Heart left ventricle (tissue), 16 donors: Measurements from ENCODE around the gene AIP. TPM values are rescaled to one million over a fixed set of nuclear protein-coding genes. Genes with fewer than 3 reads are reported as not detected.
"Not testable (repeated sequence)": the region's sequence is repeated elsewhere in the genome, so short reads cannot be mapped to it uniquely, and the experiment has no call there.

Experiments used
- ATAC-seq, 4 donors: fragments of 200-7000 bp; cut with Tn5 transposase; one replicate each; pipeline ENCODE4 v1.9.1; 2020 to 2022; ENCODE audit warnings: moderate library complexity in 4 of 4, mild to moderate bottlenecking in 3 of 4, moderate number of reproducible peaks in 1 of 4
- DNase-seq, 5 donors: peaks; one replicate each; pipeline ENCODE4 v3.0.0-alpha.2; 2020
- H3K27ac ChIP-seq, 12 donors: fragments of 200-600 bp; sonication (generic) in 4 of 12; one replicate each; pipeline versions ENCODE4 v1.5.0 to v1.8.0; 2016 to 2022; ENCODE audit warnings: mild to moderate bottlenecking in 2 of 12
- H3K27me3 ChIP-seq, 9 donors: fragments of 200-600 bp; sonication (generic) in 2 of 9; one replicate each; pipeline versions ENCODE4 v1.5.1 to v1.8.0; 2016 to 2022; ENCODE audit warnings: mild to moderate bottlenecking in 3 of 9
- H3K36me3 ChIP-seq, 9 donors: fragments of 200-600 bp; sonication (generic) in 2 of 9; one replicate each; pipeline versions ENCODE4 v1.5.0 to v1.8.0; 2018 to 2022; ENCODE audit warnings: mild to moderate bottlenecking in 2 of 9
- H3K4me1 ChIP-seq, 12 donors: fragments of 200-600 bp; sonication (generic) in 4 of 12; one replicate each; pipeline versions ENCODE4 v1.5.0 to v1.8.0; 2016 to 2022; ENCODE audit warnings: mild to moderate bottlenecking in 3 of 12
- H3K4me3 ChIP-seq, 12 donors: fragments of 200-600 bp; sonication (generic) in 4 of 12; one replicate each; pipeline versions ENCODE4 v1.5.0 to v1.8.0; 2017 to 2022; ENCODE audit warnings: mild to moderate bottlenecking in 9 of 12, moderate library complexity in 4 of 12
- H3K9me3 ChIP-seq, 12 donors: fragments of 200-600 bp; sonication (generic) in 4 of 12; one replicate each; pipeline versions ENCODE4 v1.5.0 to v1.8.0; 2016 to 2022; ENCODE audit warnings: mild to moderate bottlenecking in 1 of 12
- POLR2A ChIP-seq, 2 donors: fragments of 450-650 bp; IDR thresholded peaks; one replicate each; pipeline ENCODE4 v1.6.1; 2017; ENCODE audit warnings: antibody characterized with exemption in 2 of 2, mild to moderate bottlenecking in 2 of 2, moderate library complexity in 2 of 2
- WGBS, 4 donors: extraction: QIAGEN DNeasy Blood & Tissue Kit in 2 of 4; methylation state at CpG; one replicate each; pipeline versions ENCODE4 v1.1.5 to v1.1.7; 2013 to 2018; 5-methylcytosine and 5-hydroxymethylcytosine counted together
- intact Hi-C, 10 donors: fragments of 100-400 bp; cut with DNase I; formaldehyde crosslinking; loops; one replicate each; pipeline versions ENCODE4 v1.11.1 to v1.14.2; 2022
- polyA plus RNA-seq, 2 donors: library from polyadenylated mRNA; stranded (reverse); fragments of 200-250 nt; gene quantifications; one replicate each; pipeline ENCODE4 v1.2.3, GENCODE V29; 2013
- total RNA-seq, 9 donors: library from RNA; depleted of rRNA in 2 of 9; stranded (reverse); fragments of >200 nt in 2 of 9; fragmentation: NEBNext Ultra II Directional in 3 of 9; extraction: Animal tissue kit (Norgen Biotek cat#: 25700) in 3 of 9; gene quantifications; one replicate each; pipeline versions ENCODE4 v1.1.0 to v1.2.4, GENCODE V29; 2016 to 2023
- TF ChIP-seq, protein P1 (sequence below), 12 donors: fragments of 200-600 bp; sonication (generic) in 4 of 12; IDR thresholded peaks; one replicate each; pipeline versions ENCODE4 v1.5.0 to v1.8.0; 2018 to 2022; ENCODE audit warnings: antibody characterized with exemption in 12 of 12, mild to moderate bottlenecking in 5 of 12
- donor health status: ischemic (EF 13 %, LVEDD 7.1; RV severe dilation, severe dysfunction).
- donor health status: healthy with polysubstance abuse.
- donor health status: DM: no; HTN: yes; CAD: no.
- donor health status: DM: no; HTN: no; CAD: no.
- donor health status: ischemic (EF 25% LVEDD 6.9; RV normal size, moderate dysfunction).
- donor health status: ischemic (EF 25% LVEDD 5.7; RV mildly dilated, moderate dysfunction).
- donor health status: healthy.
- donor health status: DM: yes; HTN: yes; CAD: no.
- donor health status: ischemic (EF 35%, LVEDD 5.7; RV mildly dilated, moderate dysfunction).
- donor health status: nonischemic (EF 11% LVEDD 7.7; RV severe dilation, severe dysfunction).
- donor health status: DM: yes; HTN: yes; CAD: no.
- donor health status: PGD.
- donor health status: ischemic (EF 29% LVEDD 5.4; RV normal size, mild dysfunction).
- donor health status: nonischemic (EF 23%, LVEDD 6.1; RV moderate dilation, normal function).

Gene AIP
- total and polyA plus RNA-seq, 11 donors, result 41.7 to 96.4 (median 57.9) TPM

DNA sequence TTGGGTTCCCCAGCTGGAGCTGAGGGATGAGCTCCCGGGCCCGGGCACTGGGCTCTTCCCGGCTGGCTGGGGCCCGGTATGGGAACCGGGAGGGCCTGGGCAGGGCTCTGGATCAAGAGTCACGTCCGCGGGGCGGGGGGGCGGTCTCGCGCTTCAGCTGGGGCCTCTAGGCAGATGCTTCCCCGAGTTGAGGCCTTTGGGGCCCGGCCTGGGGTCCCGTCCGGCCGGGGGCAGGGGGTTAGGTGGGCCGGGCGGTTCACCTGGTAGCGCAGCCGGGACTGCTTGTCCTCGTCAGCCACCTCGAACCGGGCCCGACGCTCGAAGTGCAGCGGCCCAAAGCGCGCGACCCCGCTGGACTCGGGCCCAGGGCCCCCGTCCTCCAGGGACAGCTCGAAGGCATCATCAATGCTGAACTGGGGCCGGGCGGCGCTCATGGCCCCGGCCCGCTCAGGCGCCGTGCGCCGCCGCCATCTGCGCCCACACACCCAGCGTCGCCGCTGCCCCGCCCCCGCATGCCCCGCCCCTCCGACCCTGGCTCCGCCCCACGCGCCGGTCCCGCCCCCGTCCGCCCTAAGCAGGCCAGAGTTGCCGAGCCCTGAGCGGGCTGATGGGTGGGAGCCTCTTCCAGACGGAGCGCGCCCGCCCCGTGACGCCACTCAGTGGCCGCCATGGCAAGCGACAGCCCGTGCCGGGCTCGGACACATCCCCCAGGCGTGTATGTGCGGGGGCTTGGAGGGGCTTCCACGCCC is 13.9 kb upstream of the AIP start, which contains the start of gene TMEM134:
Gene TMEM134, minus strand, starts transcription at position 493 of the 749 bp plus-strand sequence. Its CDS starts 59 bp downstream, at position 434.
- Histone ChIP-seq H3K4me1 (peaks cover 0 to 42% (median 25%) of the 10 kb centered on the region in 12 donors), H3K9me3 (no peaks in the 10 kb centered on the region), H3K4me3 (peak within 1 kb of the TSS; percentile 56 to 98 (median 85)), H3K27me3 (no peaks in the 10 kb centered on the region), H3K27ac (peak within 1 kb of the TSS; percentile 72 to 94 (median 90)), H3K36me3 (no peaks in the 10 kb centered on the region)
- DNase-seq (peak; percentile 94 to 98 (median 95)), ATAC-seq (peak; percentile 93 to 95 (median 94))
- peak in 1 of 2 donors; percentile 80 for TF ChIP-seq POLR2A (IDR thresholded peaks at IDR 0.05)
- TF ChIP-seq, protein P1, sequence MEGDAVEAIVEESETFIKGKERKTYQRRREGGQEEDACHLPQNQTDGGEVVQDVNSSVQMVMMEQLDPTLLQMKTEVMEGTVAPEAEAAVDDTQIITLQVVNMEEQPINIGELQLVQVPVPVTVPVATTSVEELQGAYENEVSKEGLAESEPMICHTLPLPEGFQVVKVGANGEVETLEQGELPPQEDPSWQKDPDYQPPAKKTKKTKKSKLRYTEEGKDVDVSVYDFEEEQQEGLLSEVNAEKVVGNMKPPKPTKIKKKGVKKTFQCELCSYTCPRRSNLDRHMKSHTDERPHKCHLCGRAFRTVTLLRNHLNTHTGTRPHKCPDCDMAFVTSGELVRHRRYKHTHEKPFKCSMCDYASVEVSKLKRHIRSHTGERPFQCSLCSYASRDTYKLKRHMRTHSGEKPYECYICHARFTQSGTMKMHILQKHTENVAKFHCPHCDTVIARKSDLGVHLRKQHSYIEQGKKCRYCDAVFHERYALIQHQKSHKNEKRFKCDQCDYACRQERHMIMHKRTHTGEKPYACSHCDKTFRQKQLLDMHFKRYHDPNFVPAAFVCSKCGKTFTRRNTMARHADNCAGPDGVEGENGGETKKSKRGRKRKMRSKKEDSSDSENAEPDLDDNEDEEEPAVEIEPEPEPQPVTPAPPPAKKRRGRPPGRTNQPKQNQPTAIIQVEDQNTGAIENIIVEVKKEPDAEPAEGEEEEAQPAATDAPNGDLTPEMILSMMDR (IDR thresholded peaks at IDR 0.05), result peak; percentile 31 to 66 (median 45)
- WGBS, 4 donors, result 0 to 1% (median 0%) methylated on average over 16 to 76 of the region's 76 CpGs
- intact Hi-C loops, result loop anchor here (1.0 to 10.0 kb wide), 11 partner anchors 26 to 68 kb away; partner anchors contain the start of genes PPP1CA (in 9 of the 10), TBC1D10C (in 7 of the 10), PITPNM1 (in 3 of the 10) and CDK2AP2 (in 2 of the 10)

DNA sequence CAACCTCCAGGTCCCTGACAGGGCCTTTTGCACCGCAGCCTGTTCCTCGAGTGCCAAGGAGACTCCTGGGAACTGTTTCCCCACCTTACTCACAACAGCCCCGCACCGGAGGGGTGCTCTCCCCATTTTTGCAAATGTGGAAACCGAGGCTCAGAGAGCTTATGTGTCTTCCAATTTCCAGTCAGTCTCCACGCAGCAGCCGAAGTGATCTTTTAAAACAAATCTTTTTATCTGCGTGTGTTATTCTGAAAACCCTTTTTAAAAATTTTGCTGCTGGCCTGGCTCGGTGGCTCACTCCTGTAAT is 13.4 kb upstream of the AIP start:
- TF ChIP-seq, protein P1 (IDR thresholded peaks at IDR 0.05), result peak in 1 of 12 donors; percentile 3
- no peak for TF ChIP-seq POLR2A (IDR thresholded peaks at IDR 0.05)
- no peaks in the 10 kb centered on the region for H3K9me3 ChIP-seq
- ATAC-seq (no peak), DNase-seq (no peak)
- H3K27ac ChIP-seq, result peak overlapping the region; percentile 72 to 94 (median 90)
- intact Hi-C loops, result loop anchor here (1.0 to 10.0 kb wide), 11 partner anchors 27 to 69 kb away; partner anchors contain the start of genes PPP1CA (in 9 of the 10), TBC1D10C (in 7 of the 10), PITPNM1 (in 3 of the 10) and CDK2AP2 (in 2 of the 10)
- 11 to 19% (median 15%) methylated on average over 9 of the region's 9 CpGs for WGBS, 4 donors
- peaks cover 0 to 37% (median 20%) of the 10 kb centered on the region in 12 donors for H3K4me1 ChIP-seq
- H3K4me3 ChIP-seq, result peak overlapping the region; percentile 56 to 98 (median 85)
- H3K27me3 ChIP-seq, result no peaks in the 10 kb centered on the region
- H3K36me3 ChIP-seq, result no peaks in the 10 kb centered on the region

DNA sequence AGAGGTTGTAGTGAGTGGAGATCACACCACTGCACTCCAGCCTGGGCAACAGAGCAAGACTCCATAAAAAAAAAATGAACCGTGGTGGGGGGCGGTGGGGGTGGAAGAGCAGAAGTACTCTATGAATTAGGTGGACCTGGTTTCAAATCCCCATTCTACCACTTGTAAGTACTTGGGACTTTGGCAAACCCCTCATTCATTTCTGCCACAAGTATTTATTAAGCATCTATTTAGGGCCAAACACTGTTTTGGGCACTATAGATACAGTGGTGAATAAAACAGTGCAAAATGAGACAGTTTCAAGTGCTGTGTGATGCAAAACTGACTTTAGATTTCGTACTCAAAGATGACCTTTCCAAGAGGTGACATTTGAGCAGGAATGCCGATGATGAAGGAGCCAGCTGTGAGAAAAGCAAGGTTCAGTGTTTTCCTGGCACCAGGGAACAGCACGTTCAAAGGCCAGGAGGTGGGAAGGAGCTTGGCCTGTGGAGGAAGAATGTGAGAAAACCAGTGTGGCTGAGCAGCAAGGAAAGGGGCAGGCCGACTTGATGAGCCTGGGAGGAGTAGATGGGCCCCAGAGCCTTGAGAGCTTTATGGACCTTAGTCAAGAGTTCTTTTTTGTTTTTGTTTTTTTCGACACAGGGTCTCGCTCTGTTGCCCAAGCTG is 12.4 kb upstream of the AIP start:
- WGBS, 4 donors, result 85 to 90% (median 87%) methylated on average over 8 of the region's 8 CpGs
- ATAC-seq (no peak), DNase-seq (no peak)
- no peaks in the 10 kb centered on the region for H3K27me3 ChIP-seq
- intact Hi-C loops, result loop anchor here in 1 of 10 donors (5.0 kb wide), 1 partner anchor 37 kb away; the partner anchor contains the start of genes CDK2AP2 and PITPNM1
- no peak overlapping the region for H3K4me3 ChIP-seq
- no peak overlapping the region for H3K27ac ChIP-seq
- no peak for TF ChIP-seq POLR2A (IDR thresholded peaks at IDR 0.05)
- TF ChIP-seq, protein P1 (IDR thresholded peaks at IDR 0.05), result no peak
- no peaks in the 10 kb centered on the region for H3K9me3 ChIP-seq
- no peaks in the 10 kb centered on the region for H3K36me3 ChIP-seq
- peaks cover 0 to 30% (median 17%) of the 10 kb centered on the region in 12 donors for H3K4me1 ChIP-seq

DNA sequence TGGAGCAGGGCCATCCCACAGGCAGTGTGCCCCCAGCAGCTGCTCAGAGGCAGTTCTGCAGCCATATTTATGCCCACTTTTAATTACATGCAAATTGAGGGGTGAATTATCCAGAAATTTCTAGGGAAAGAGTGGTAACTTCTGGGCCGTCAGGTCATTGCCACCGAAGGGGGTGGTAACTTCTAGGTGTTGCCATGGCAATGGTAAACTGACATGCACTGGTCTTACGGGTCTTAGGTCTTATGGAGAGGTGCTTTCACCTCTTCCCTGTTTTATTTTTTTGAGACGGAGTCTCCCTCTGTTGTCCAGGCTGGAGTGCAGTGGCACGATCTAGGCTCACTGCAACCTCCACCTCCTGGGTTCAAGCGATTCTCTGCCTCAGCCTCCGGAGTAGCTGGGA is 9.9 kb upstream of the AIP start:
- WGBS, 4 donors, result 76 to 85% (median 80%) methylated on average over 7 of the region's 7 CpGs
- Histone ChIP-seq H3K9me3 (no peaks in the 10 kb centered on the region), H3K36me3 (no peaks in the 10 kb centered on the region), H3K27me3 (no peaks in the 10 kb centered on the region), H3K27ac (no peak overlapping the region), H3K4me1 (peaks cover 0 to 17% (median 12%) of the 10 kb centered on the region in 12 donors), H3K4me3 (no peak overlapping the region)
- no peak for ATAC-seq
- intact Hi-C loops, result loop anchor here in 1 of 10 donors (5.0 kb wide), 1 partner anchor 34 kb away; the partner anchor contains the start of genes CDK2AP2 and PITPNM1
- TF ChIP-seq, protein P1 (IDR thresholded peaks at IDR 0.05), result no peak
- no peak for TF ChIP-seq POLR2A (IDR thresholded peaks at IDR 0.05)
- DNase-seq, result no peak

DNA sequence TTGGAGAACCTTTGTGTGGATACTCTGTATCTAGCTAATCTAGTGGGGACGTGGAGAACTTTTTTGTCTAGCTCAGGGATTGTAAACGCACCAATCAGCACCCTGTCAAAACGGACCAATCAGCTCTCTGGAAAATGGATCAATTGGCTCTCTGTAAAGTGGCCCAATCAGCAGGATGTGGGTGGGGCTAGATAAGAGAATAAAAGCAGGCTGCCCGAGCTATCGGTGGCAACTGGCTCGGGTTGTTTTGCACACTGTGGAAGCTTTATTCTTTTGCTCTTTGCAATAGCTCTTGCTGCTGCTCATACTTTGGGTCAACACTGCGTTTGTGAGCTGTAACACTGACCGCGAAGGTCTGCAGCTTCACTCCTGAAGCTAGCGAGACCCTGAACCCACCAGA is 6.1 kb upstream of the AIP start:
- H3K4me3 ChIP-seq, H3K27ac ChIP-seq, H3K36me3 ChIP-seq, DNase-seq, H3K4me1 ChIP-seq, H3K9me3 ChIP-seq, ATAC-seq, intact Hi-C loops, H3K27me3 ChIP-seq: not testable (repeated sequence)
- WGBS, 4 donors, result 73 to 79% (median 77%) methylated on average over 10 of the region's 10 CpGs

DNA sequence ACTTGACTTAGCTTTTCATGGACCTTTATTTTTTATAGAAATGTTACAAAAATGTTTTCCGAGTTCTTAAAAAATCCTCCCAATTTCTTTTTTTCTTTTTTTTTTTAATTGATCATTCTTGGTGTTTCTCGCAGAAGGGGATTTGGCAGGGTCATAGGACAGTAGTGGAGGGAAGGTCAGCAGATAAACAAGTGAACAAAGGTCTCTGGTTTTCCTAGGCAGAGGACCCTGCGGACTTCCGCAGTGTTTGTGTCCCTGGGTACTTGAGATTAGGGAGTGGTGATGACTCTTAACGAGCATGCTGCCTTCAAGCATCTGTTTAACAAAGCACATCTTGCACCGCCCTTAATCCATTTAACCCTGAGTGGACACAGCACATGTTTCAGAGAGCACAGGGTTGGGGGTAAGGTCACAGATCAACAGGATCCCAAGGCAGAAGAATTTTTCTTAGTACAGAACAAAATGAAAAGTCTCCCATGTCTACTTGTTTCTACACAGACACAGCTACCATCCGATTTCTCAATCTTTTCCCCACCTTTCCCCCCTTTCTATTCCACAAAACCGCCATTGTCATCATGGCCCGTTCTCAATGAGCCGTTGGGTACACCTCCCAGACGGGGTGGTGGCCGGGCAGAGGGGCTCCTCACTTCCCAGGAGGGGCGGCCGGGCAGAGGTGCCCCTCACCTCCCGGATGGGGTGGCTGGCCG is 5.3 kb upstream of the AIP start:
- H3K36me3 ChIP-seq, H3K4me1 ChIP-seq, DNase-seq, H3K9me3 ChIP-seq, H3K4me3 ChIP-seq, H3K27ac ChIP-seq, H3K27me3 ChIP-seq, intact Hi-C loops, ATAC-seq: not testable (repeated sequence)
- 80 to 83% (median 82%) methylated on average over 14 of the region's 16 CpGs for WGBS, 4 donors
